HEK293T (cell line): Measurements from ENCODE around the gene NPC1L1.

Experiments used
- CTCF ChIA-PET: fragments of 350-600 bp; formaldehyde crosslinking; extraction: SDS; loops from one replicate; lab custom pipeline; 2021; ENCODE audit warnings: antibody characterized with exemption, inconsistent platforms; lab: Yijun Ruan, JAX
- POLR2A ChIA-PET: fragments of 350-600 bp; formaldehyde crosslinking; extraction: SDS; loops from one replicate; lab custom pipeline; 2020; ENCODE audit warnings: antibody characterized with exemption, inconsistent platforms; lab: Yijun Ruan, JAX
- DNase-seq: peaks from one replicate; pipeline ENCODE4 v3.0.0; 2012; ENCODE audit warnings: mixed read lengths; ENCODE audit errors: extremely low spot score
- ARNT ChIP-seq: fragments of 450-650 bp; IDR thresholded peaks from 2 replicates; pipeline ENCODE4 v1.6.1; 2017; ENCODE audit warnings: mild to moderate bottlenecking
- BHLHE40 ChIP-seq: fragments of 450-650 bp; IDR thresholded peaks from 2 replicates; pipeline ENCODE4 v1.6.1; 2016; ENCODE audit warnings: mild to moderate bottlenecking, moderate library complexity, borderline replicate concordance
- ELF4 ChIP-seq: fragments of 450-650 bp; IDR thresholded peaks from 2 replicates; pipeline ENCODE4 v1.6.1; 2017; ENCODE audit warnings: antibody characterized with exemption
- FOXA1 ChIP-seq: fragments of 450-650 bp; IDR thresholded peaks from 2 replicates; pipeline ENCODE4 v1.6.1; 2016; ENCODE audit warnings: mild to moderate bottlenecking
- FOXK2 ChIP-seq: fragments of 450-650 bp; IDR thresholded peaks from 2 replicates; pipeline ENCODE4 v1.6.1; 2016; ENCODE audit warnings: mild to moderate bottlenecking
- HDGF ChIP-seq: fragments of 450-650 bp; IDR thresholded peaks from 2 replicates; pipeline ENCODE4 v1.6.1; 2017; ENCODE audit warnings: antibody characterized with exemption, borderline replicate concordance
- L3MBTL2 ChIP-seq: fragments of 450-650 bp; conservative IDR thresholded peaks from 2 replicates; pipeline ENCODE4 v1.6.1; 2016; ENCODE audit warnings: mild to moderate bottlenecking
- LEF1 ChIP-seq: fragments of 450-650 bp; IDR thresholded peaks from 2 replicates; pipeline ENCODE4 v1.6.1; 2017; ENCODE audit warnings: mild to moderate bottlenecking, borderline replicate concordance
- NFRKB ChIP-seq: fragments of 450-650 bp; IDR thresholded peaks from 2 replicates; pipeline ENCODE4 v1.6.1; 2016; ENCODE audit warnings: mild to moderate bottlenecking, moderate library complexity
- PKNOX1 ChIP-seq: fragments of 450-650 bp; IDR thresholded peaks from 2 replicates; pipeline ENCODE4 v1.6.1; 2016
- SP1 ChIP-seq: fragments of 450-650 bp; IDR thresholded peaks from 2 replicates; pipeline ENCODE4 v1.6.1; 2017
- ZNF384 ChIP-seq: fragments of 450-650 bp; IDR thresholded peaks from 2 replicates; pipeline ENCODE4 v1.6.1; 2016

Gene NPC1L1

GRCh38 chr7:44463169-44463808 is 77.8 kb downstream of the NPC1L1 start:
- no peak for DNase-seq
- ChIA-PET CTCF (interaction anchor here (0.6 to 0.7 kb wide), 2 partner anchors 26 to 510 kb away, joined by 4 read pairs; no protein-coding TSS in a partner anchor), POLR2A (interaction anchor here (0.9 kb wide), 1 partner anchor 27 kb away, joined by 3 read pairs; the partner anchor contains the start of gene NUDCD3)
- TF ChIP-seq FOXA1 (no peak), LEF1 (no peak), NFRKB (no peak), PKNOX1 (no peak), SP1 (no peak), L3MBTL2 (no peak), ELF4 (no peak), FOXK2 (no peak), HDGF (no peak), ARNT (no peak), ZNF384 (no peak), BHLHE40 (no peak)
